SKM-1 treated with dmso at 0.1 percent for 144 hours (cell line): Measurements from ENCODE around the gene GRB14.
"Not testable (repeated sequence)": the region's sequence is repeated elsewhere in the genome, so short reads cannot be mapped to it uniquely, and the experiment has no call there.

Experiments used
- DNase-seq: peaks from one replicate; lab custom pipeline; 2025; ENCODE audit not compliant: unreplicated experiment; lab: John Stamatoyannopoulos, UW

The GRB14 gene

DNA sequence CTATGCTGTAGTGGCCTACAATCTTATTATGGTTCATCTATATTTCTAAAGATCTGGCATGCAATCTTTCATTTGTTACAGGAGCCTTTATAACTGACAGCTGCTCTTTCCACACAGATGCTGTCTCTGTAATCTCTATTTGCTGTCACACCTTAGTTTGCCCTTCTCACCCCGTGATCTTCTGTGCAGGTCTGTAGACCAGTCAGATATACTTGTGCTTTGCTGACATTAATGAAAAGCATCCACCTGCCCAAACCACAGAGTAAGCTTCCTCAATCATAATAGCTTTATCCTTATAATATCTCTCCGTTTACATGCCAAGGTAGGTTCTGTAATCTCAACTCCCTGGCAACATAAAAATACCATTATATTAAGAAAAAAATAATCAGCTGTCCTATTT is 122.4 kb downstream of the GRB14 start:
- no peak for DNase-seq

GRCh38 chr2:164496881-164497280 is 124.4 kb downstream of the GRB14 start:
- no peak for DNase-seq

DNA sequence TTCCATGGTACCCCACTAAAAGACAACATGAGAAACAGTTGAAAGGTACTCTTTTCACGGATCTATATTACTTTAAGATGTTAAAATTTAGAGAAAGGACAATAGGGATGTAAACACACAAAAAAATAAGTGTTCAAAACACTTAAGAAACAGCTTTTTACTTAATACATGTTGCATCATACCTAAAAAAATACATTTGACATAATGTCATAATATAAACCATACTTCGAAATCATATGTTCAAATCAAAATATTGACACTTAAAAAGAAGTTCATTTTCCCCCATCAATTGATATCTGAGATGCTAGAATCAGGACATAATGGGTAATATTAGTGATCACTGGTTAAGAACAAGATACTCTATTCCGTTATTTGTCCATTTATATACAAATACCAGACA is 124.9 kb downstream of the GRB14 start:
- no peak for DNase-seq

DNA sequence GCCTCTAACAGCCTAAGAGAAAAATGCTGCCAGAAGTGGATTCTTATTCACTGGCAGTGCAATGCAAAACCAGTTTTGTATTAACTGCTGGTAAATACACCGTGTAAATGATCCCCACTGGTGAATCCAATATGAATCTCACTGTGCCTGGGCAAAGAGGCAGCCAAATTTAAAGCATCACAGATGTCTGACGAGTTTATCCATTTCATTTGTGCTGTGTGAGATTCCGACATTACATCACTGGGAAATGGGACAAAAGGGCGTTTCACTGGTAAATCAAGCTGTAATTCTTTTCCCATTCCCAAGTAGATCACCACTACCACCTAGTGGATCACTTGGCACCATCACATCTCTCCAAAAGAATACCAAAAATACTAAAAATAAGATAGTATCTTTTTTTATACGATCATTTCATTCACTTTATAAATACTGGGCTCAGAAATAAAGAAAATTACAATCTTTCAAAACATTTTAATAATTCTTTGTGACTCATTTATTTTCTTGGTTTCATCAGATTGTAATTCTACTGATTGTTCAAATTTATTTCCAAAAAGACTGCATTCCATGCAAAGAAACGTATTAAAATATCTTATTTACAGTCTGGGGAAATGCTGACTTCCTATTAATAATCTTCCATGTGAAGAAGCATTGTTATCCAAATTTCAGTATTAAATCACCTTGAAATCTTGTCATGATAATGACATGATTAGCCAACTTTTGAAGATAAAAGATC is 125.6 kb downstream of the GRB14 start:
- DNase-seq, result no peak

DNA sequence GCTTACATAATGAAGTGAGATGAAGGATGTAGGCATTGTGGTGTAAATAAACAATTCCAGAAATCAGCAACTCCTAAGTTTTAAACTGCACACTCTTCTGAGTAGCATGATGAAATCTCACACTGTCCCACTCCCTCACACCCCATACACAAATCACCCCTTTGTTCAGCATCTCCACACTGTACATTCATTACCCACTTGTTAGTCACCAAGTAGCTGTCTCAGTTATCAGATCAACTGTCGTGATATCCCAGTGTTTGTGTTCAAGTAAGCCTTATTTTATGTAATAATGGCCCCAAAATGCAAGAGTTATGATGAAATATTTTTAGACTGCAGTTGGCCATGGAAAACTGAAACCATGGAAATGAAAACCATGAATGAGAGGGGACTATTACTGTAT is 135.7 kb downstream of the GRB14 start:
- DNase-seq, result no peak

- DNase-seq, result no peak
These were observed 141.8 kb downstream of the GRB14 start for GRCh38 chr2:164479460-164479859.

DNA sequence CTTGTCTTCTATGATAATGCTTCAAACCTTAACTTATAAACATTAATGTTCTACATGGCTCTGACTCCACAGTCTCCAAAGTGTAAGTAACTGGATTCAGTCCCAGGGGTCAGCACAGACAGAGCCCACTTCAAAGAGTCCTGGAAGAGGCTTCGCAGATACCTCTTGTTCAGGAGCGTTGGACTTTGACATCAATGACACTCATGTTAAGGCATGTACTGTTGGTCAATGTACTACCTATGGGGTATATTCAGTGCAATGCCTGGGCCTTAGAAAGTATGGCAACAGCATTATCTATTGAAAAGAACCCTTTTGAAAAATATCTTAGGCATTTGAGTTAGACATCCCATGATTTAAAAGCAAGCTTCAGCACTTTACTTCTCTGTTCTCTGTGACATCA is 143.1 kb downstream of the GRB14 start:
- DNase-seq, result no peak

DNA sequence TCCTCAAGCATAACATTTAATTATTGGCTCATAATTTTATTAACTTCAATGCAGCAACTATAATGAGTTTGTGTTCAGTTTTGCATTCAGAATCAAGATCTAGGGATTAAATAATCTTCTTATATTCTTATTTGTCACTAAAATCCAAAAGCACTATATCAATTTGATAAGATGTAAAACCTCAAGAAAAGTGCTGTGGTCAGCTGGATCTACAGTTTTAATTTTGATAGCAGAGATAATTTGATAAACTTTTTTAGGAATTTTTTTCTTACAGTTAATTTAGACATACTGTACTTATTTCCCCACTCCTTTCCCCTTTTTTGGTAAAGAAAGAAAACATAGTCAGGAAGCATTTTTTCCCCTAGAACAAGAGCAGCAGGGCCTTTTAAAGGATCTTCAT is 146.4 kb downstream of the GRB14 start:
- DNase-seq, result no peak

- no peak for DNase-seq
These were observed 148.3 kb downstream of the GRB14 start for GRCh38 chr2:164473021-164473420.

DNA sequence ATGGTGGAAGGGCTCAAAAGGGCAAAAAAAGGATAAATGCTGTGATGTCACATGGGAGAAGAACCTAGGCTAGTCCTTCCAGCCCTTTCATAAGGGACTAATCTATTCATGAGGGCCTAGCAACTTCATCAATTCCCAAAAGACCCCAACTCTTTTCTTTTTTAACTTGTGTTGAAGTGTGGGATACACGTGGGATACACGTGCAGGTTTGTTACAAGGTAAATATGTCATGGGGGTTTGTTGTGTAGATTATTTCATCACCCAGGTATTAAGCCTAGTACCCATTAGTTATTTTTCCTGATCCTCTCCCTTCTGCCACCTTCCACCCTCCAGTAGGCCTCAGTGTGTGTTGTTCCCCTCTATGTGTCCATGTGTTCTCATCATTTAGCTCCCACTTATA is 156.2 kb downstream of the GRB14 start:
- not testable (repeated sequence) for DNase-seq

DNA sequence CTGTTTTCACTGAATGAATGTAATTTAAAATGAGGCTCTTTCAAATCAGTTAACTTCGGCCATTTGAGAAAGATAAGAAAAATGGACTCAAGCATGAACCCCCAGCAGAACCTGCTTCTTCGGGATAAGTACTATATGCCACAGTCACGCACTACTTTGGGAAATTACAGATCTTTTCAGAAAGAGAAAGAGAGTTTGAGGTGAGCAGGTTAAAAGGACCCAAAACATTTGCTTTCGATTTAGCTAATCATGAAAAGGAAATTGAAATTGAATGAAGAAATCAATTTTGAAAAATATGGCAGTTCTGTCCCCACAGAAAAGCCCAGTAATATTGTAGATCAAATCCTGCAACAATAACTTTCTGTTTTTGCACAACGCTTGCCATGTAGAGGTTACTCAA is 156.9 kb downstream of the GRB14 start:
- DNase-seq, result no peak

DNA sequence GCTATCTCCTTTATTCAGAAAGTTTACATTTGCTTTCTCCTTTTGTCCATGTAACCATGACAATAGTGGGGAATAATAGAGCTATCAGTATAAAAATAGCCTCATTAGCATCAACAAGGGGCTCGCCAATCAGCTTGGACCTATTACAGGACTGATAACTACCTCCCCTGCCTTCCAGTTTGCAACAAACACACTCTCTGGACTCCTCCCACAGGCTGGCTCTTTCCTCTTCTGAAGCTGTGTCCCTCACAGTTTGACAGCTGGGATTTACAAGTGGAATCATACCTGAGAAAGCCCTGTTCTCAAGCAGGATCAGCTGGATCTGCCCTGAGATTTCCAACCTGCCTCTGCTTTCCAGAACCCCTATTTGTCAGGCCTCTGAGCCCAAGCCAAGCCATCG is 162.5 kb downstream of the GRB14 start:
- DNase-seq, result no peak

- DNase-seq, result no peak
These were observed 164.0 kb downstream of the GRB14 start for GRCh38 chr2:164457271-164457670.

DNA sequence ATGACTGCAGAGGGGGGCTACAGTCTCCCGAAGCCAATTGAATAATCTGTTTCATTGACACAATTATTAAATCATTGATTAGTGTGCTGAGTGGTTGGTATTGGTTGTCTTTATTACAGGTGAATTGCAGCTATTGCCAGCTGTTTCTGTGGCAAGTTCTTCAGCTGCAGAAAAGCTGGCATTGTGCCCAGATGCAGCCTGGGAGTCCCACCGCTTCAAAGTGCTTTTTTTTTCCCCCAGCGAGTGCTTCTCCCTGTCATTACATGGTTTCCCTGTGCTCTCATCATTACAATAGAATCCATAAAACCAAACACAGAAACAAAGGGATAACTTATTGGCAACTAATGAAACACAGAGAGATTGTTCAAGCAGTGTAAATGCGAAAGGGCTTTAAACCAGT is 164.7 kb downstream of the GRB14 start:
- no peak for DNase-seq

DNA sequence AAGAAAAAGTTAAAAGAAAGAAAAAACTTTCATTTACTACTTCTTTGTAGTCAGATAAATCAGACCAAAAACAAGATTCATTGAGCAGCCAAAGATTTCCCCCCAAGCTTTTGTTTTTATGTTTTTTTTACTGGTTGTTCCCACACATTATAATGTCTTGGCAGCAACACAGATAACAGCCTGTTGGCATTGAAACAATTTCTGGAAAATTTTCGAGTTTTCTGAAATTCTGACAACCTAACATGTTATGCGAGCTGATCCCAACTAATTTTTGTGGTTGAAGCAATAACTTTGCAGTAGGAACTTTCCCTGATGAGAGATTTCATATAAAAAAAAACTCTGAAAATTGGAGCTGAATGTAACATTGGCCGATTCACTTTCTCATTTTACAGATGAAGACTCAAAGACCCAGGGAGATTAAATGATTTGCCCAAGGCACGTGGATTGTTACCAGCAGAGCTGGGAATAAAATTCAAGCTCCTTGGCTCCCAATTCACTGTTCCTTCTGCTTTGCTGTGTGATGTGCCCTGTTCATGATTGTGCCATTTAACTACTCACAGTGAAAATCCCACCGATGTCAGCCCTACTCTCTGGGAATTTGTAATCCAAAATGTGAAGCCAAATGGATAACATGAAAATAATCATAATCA is 167.5 kb downstream of the GRB14 start:
- DNase-seq, result no peak

DNA sequence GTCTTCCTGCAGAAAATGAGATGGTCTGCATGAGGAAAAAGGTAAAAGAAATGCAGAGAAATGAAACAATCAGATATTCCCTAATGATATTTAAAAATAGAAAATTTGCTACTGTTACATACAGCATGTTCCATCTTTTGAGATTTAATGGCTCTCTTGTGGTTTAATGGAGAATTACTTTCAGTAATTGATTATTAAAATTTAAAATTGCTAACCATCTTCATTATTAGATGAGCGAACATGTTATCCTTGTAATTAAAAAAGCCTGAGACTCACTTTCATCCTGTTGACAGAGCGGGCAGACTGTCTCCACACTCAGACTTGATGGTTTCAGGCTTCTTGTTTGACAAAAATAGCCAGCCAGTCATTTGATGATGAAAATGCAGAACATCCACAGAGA is 171.0 kb downstream of the GRB14 start:
- no peak for DNase-seq

DNA sequence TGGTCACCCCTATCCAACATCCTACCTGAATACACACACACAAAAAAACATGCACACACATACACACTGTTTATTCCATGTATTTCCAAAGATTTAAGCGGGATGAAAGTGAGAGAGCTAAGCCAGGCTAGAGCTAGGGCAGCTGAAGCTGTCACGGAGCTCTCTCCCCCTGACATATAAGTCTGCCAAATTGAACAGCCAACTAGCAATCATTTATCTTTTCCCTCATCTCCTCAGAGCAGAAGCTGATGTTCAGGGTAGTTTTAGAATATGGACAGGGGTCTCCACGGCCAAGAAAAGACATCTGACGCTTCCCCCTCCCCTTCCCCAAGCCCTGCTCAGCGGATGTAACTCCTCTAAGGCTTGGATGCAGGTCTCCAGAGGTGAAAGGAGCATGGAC is 171.6 kb downstream of the GRB14 start:
- DNase-seq, result no peak

- DNase-seq, result no peak
These were observed 173.6 kb downstream of the GRB14 start for GRCh38 chr2:164447660-164448059.
